ENCODE data around the gene TIAM2. TPM values are rescaled to one million over a fixed set of nuclear protein-coding genes. Genes with fewer than 3 reads are reported as not detected.

Gene TIAM2
- total RNA-seq, 1 donor from 2014 or later = 5.9 TPM

- ATAC-seq (no peak), DNase-seq (no peak)
- Histone ChIP-seq H3K27me3 (ENCODE audit: low read depth) (no peaks in the 10 kb centered on the region), H3K27ac (no peak overlapping the region), H3K9me3 (no peaks in the 10 kb centered on the region), H3K4me1 (no peaks in the 10 kb centered on the region), H3K36me3 (no peaks in the 10 kb centered on the region), H3K4me3 (no peak overlapping the region)
- intact Hi-C loops (cut with DNase I) = no loop called here
- no peak for TF ChIP-seq CTCF (IDR thresholded peaks at IDR 0.05)
Measured at GRCh38 chr6:155021680-155022079, 26.6 kb downstream of the TIAM2 start.

GRCh38 chr6:155022721-155023120 lies 27.6 kb downstream of the TIAM2 start:
- no peaks in the 10 kb centered on the region for H3K27me3 ChIP-seq (ENCODE audit: low read depth)
- no peaks in the 10 kb centered on the region for H3K4me1 ChIP-seq
- no peaks in the 10 kb centered on the region for H3K9me3 ChIP-seq
- no peaks in the 10 kb centered on the region for H3K36me3 ChIP-seq
- no peak for TF ChIP-seq CTCF (IDR thresholded peaks at IDR 0.05)
- intact Hi-C loops (cut with DNase I) = no loop called here
- H3K27ac ChIP-seq = no peak overlapping the region
- ATAC-seq = no peak
- no peak for DNase-seq
- H3K4me3 ChIP-seq = no peak overlapping the region

- Histone ChIP-seq H3K4me3 (no peak overlapping the region), H3K4me1 (no peaks in the 10 kb centered on the region), H3K9me3 (no peaks in the 10 kb centered on the region), H3K27me3 (ENCODE audit: low read depth) (no peaks in the 10 kb centered on the region), H3K27ac (no peak overlapping the region), H3K36me3 (no peaks in the 10 kb centered on the region)
- DNase-seq (no peak), ATAC-seq (no peak)
- intact Hi-C loops (cut with DNase I) = no loop called here
- no peak for TF ChIP-seq CTCF (IDR thresholded peaks at IDR 0.05)
Measured at GRCh38 chr6:155023717-155024116, 28.6 kb downstream of the TIAM2 start.

GRCh38 chr6:155024391-155025027 lies 29.4 kb downstream of the TIAM2 start:
- ATAC-seq = no peak
- H3K4me3 ChIP-seq = no peak overlapping the region

GRCh38 chr6:155026022-155026705 lies 31.0 kb downstream of the TIAM2 start:
- no peak for TF ChIP-seq CTCF (IDR thresholded peaks at IDR 0.05)
- Histone ChIP-seq H3K9me3 (no peaks in the 10 kb centered on the region), H3K4me3 (no peak overlapping the region), H3K36me3 (no peaks in the 10 kb centered on the region), H3K27ac (no peak overlapping the region), H3K4me1 (no peaks in the 10 kb centered on the region), H3K27me3 (ENCODE audit: low read depth) (no peaks in the 10 kb centered on the region)
- no peak for DNase-seq
- ATAC-seq = peak; percentile 23 to 43
- intact Hi-C loops (cut with DNase I) = no loop called here

More at GRCh38 chr6:155024391-155025027, 29.4 kb downstream of the TIAM2 start:
- Histone ChIP-seq H3K27ac (no peak overlapping the region), H3K36me3 (no peaks in the 10 kb centered on the region), H3K9me3 (no peaks in the 10 kb centered on the region), H3K27me3 (ENCODE audit: low read depth) (no peaks in the 10 kb centered on the region), H3K4me1 (no peaks in the 10 kb centered on the region)
- TF ChIP-seq CTCF (IDR thresholded peaks at IDR 0.05) = no peak
- no peak for DNase-seq
- intact Hi-C loops (cut with DNase I) = no loop called here

Measured in lower lobe of right lung (tissue), 2 donors.